A549 (cell line): ENCODE measurements around the gene MAP7D2. TPM values are rescaled to one million over a fixed set of nuclear protein-coding genes. Genes with fewer than 3 reads are reported as not detected.

ENCODE experiments used
- ATAC-seq, 2 experiments: fragments of 200-7000 bp in 1 of 2; fragments of >200 bp in 1 of 2; cut with Nextera tagmentation in 1 of 2; cut with Tn5 transposase in 1 of 2; 3 replicates each; pipeline versions ENCODE4 v1.8.0 to v1.9.1; 2018 to 2020; ENCODE audit warnings: mild to moderate bottlenecking in 1 of 2, moderate library complexity in 1 of 2
- CTCF ChIA-PET: fragments of 300-600 bp; sonication (Branson Sonifier 250); formaldehyde crosslinking; extraction: SDS; loops from one replicate; lab custom pipeline; 2021; ENCODE audit warnings: antibody characterized with exemption, inconsistent platforms; lab: Yijun Ruan, JAX
- POLR2A ChIA-PET: fragments of 350-600 bp; formaldehyde crosslinking; extraction: SDS; loops from one replicate; lab custom pipeline; 2021; ENCODE audit warnings: antibody characterized with exemption, inconsistent platforms; lab: Yijun Ruan, JAX
- DNase-seq, 2 experiments: peaks; one replicate each; pipeline versions ENCODE4 v3.0.0 to v3.0.0-alpha.2; 2011 to 2016; ENCODE audit warnings: low read depth in 1 of 2, low spot score in 1 of 2
- FAIRE-seq: peaks from 2 replicates; lab custom pipeline; 2011; peaks lifted over from hg19 to GRCh38; lab: Jason Lieb, UNC
- H3K27ac ChIP-seq, 2 experiments: fragments of >200 bp; sonication (Bioruptor Twin); formaldehyde crosslinking; 3 replicates each; pipeline ENCODE4 v1.5.1; 2016 to 2017
- H3K4me1 ChIP-seq: fragments of >200 bp; sonication (Bioruptor Twin); formaldehyde crosslinking; 3 replicates; pipeline ENCODE4 v1.6.1; 2016
- H3K4me2 ChIP-seq: fragments of >200 bp; sonication (Bioruptor Twin); formaldehyde crosslinking; 3 replicates; pipeline ENCODE4 v1.6.1; 2016
- H3K4me3 ChIP-seq: fragments of >200 bp; sonication (Bioruptor Twin); formaldehyde crosslinking; 3 replicates; pipeline ENCODE4 v1.5.1; 2016
- H3K9me3 ChIP-seq: fragments of >200 bp; sonication (Bioruptor Twin); formaldehyde crosslinking; 3 replicates; pipeline ENCODE4 v1.6.1; 2016
- BCL3 ChIP-seq: fragments of >200 bp; sonication (Bioruptor Twin); formaldehyde crosslinking; IDR thresholded peaks from 3 replicates; pipeline ENCODE4 v1.6.1; 2016
- CBX8 ChIP-seq: fragments of 200-600 bp; sonication (generic); IDR thresholded peaks from 2 replicates; pipeline ENCODE4 v1.6.1; 2016
- CHD4 ChIP-seq: fragments of 200-600 bp; sonication (generic); IDR thresholded peaks from 2 replicates; pipeline ENCODE4 v1.6.1; 2016; ENCODE audit warnings: antibody characterized with exemption, mild to moderate bottlenecking, borderline replicate concordance
- CTCF ChIP-seq: fragments of >200 bp; sonication (Bioruptor Twin); formaldehyde crosslinking; IDR thresholded peaks from 3 replicates; pipeline ENCODE4 v1.5.1; 2016
- EHMT2 ChIP-seq: fragments of 200-600 bp; sonication (generic); IDR thresholded peaks from 2 replicates; pipeline ENCODE4 v1.6.1; 2016; ENCODE audit warnings: antibody characterized with exemption, low read depth, mild to moderate bottlenecking, moderate library complexity
- HOXB13 ChIP-seq: fragments of 250-450 bp; sonication (Bioruptor Pico); IDR thresholded peaks from 2 replicates; pipeline ENCODE4 v1.5.0; 2020; ENCODE audit warnings: low read depth, mild to moderate bottlenecking, moderate library complexity
- JUNB ChIP-seq: fragments of >200 bp; sonication (Bioruptor Twin); formaldehyde crosslinking; IDR thresholded peaks from 2 replicates; pipeline ENCODE4 v1.6.1; 2016
- KDM1A ChIP-seq: fragments of 200-600 bp; sonication (generic); IDR thresholded peaks from 2 replicates; pipeline ENCODE4 v1.6.1; 2016; ENCODE audit warnings: low read depth, mild to moderate bottlenecking
- MAX ChIP-seq: IDR thresholded peaks from 2 replicates; pipeline ENCODE4 v1.6.1; 2012
- MYC ChIP-seq: IDR thresholded peaks from 2 replicates; pipeline ENCODE4 v1.6.1; 2012; ENCODE audit warnings: mild to moderate bottlenecking, inconsistent platforms, low read length, improper control_type of control experiment, borderline replicate concordance
- NFE2L2 ChIP-seq: fragments of 150-350 bp; conservative IDR thresholded peaks from 2 replicates; pipeline ENCODE4 v1.6.1; 2014; ENCODE audit warnings: low read length
- PBX3 ChIP-seq: IDR thresholded peaks from 2 replicates; pipeline ENCODE4 v1.6.1; 2012
- POLR2A ChIP-seq: IDR thresholded peaks from 2 replicates; pipeline ENCODE4 v1.6.1; 2012; ENCODE audit warnings: mild to moderate bottlenecking, low read length
- REST ChIP-seq: fragments of 200-600 bp; sonication (generic); IDR thresholded peaks from 2 replicates; pipeline ENCODE4 v1.6.1; 2016; ENCODE audit warnings: antibody characterized with exemption, mild to moderate bottlenecking, moderate library complexity
- TP53 ChIP-seq: fragments of 250-450 bp; sonication (Bioruptor Pico); IDR thresholded peaks from 2 replicates; pipeline ENCODE4 v1.5.0; 2021; ENCODE audit warnings: mild to moderate bottlenecking, moderate library complexity
- ZFP36 ChIP-seq: fragments of 450-650 bp; IDR thresholded peaks from 2 replicates; pipeline ENCODE4 v1.6.1; 2014; ENCODE audit warnings: borderline replicate concordance; ENCODE audit not compliant: partially characterized antibody
- ZSCAN20 ChIP-seq: fragments of 250-450 bp; sonication (Bioruptor Pico); IDR thresholded peaks from 2 replicates; pipeline ENCODE4 v1.8.0; 2022; ENCODE audit warnings: mild to moderate bottlenecking, moderate library complexity
- WGBS: methylation state at CpG from one replicate; pipeline ENCODE4 v1.1.6; 2017; ENCODE audit errors: missing lambda C conversion rate; 5-methylcytosine and 5-hydroxymethylcytosine counted together
- polyA plus RNA-seq, 4 experiments: library from polyadenylated mRNA; depleted of rRNA in 3 of 4; stranded (reverse); fragments of >200 nt; fragmentation: RNase III in 1 of 4; extraction: RNeasy Plus Mini Kit Qiagen cat#74134 plus additional on column Dnase treatment in 1 of 4; gene quantifications; 2 replicates in 3 of 4; 3 replicates in 1 of 4; pipeline ENCODE4 v1.2.3, GENCODE V29; 2011 to 2017

MAP7D2 gene
- polyA plus RNA-seq, 2 of the 4 experiments (the other 2 are of a cell fraction), result 9.4 to 11.6 TPM

- no peak for TF ChIP-seq CHD4
- TF ChIP-seq ZSCAN20 (CRISPR knock-in tag), result no peak
- no peak for TF ChIP-seq BCL3
Measured at GRCh38 chrX:20007962-20008622, 108.6 kb downstream of the MAP7D2 start (continued).

- POLR2A ChIA-PET, result no interaction called here
- WGBS, result 83% methylated on average over 2 of the region's 2 CpGs
- Histone ChIP-seq H3K4me1 (no peaks in the 10 kb centered on the region), H3K4me3 (no peak overlapping the region), H3K27ac (no peak overlapping the region), H3K9me3 (no peaks in the 10 kb centered on the region), H3K4me2 (no peak overlapping the region)
- DNase-seq (no peak), FAIRE-seq (no peak), ATAC-seq (no peak)
- no peak for TF ChIP-seq REST
- CTCF ChIA-PET, result interaction anchor here (1.1 to 1.5 kb wide), 2 partner anchors 24 to 61 kb away, joined by 3 read pairs; no protein-coding TSS in a partner anchor
Measured at GRCh38 chrX:20005883-20006282, 110.8 kb downstream of the MAP7D2 start.

GRCh38 chrX:20001588-20001987, 115.1 kb downstream of the MAP7D2 start:
- Histone ChIP-seq H3K9me3 (no peaks in the 10 kb centered on the region), H3K4me2 (no peak overlapping the region), H3K27ac (no peak overlapping the region), H3K4me3 (no peak overlapping the region), H3K4me1 (no peaks in the 10 kb centered on the region)
- DNase-seq (no peak), ATAC-seq (no peak), FAIRE-seq (no peak)
- no peak for TF ChIP-seq PBX3
- TF ChIP-seq ZFP36, result no peak
- TF ChIP-seq MAX, result no peak
- TF ChIP-seq NFE2L2, result no peak
- TF ChIP-seq TP53 (CRISPR knock-in tag), result no peak
- TF ChIP-seq KDM1A, result no peak
- no peak for TF ChIP-seq EHMT2
- TF ChIP-seq CBX8, result no peak
- POLR2A ChIA-PET, result no interaction called here
- CTCF ChIA-PET, result interaction anchor here (0.8 to 4.3 kb wide), 4 partner anchors 10 to 94 kb away, joined by 3 to 19 read pairs (median 4); partner anchors contain the start of gene BCLAF3
- 79% methylated on average over 3 of the region's 4 CpGs for WGBS

- no peak for FAIRE-seq
- Histone ChIP-seq H3K4me2 (peak overlapping the region; percentile 78), H3K27ac (peak overlapping the region; percentile 90 to 97)
Measured at GRCh38 chrX:19991350-19991718, 125.4 kb downstream of the MAP7D2 start.

More at GRCh38 chrX:19991350-19991718, 125.4 kb downstream of the MAP7D2 start:
- DNase-seq (no peak), ATAC-seq (0 out of 6 replicates have a peak, but pooled peaks of 1 of the 2 experiments have one; percentile 4)
- Histone ChIP-seq H3K4me1 (peaks cover 18% of the 10 kb centered on the region; the same call in 2 of the 3 replicates), H3K9me3 (no peaks in the 10 kb centered on the region), H3K4me3 (peak overlapping the region; percentile 76)
- 47% methylated on average over 6 of the region's 6 CpGs for WGBS
- ChIA-PET POLR2A (no interaction called here), CTCF (interaction anchor here (0.6 to 1.9 kb wide), 15 partner anchors 10 to 224 kb away, joined by 3 to 19 read pairs (median 3); no protein-coding TSS in a partner anchor)
- TF ChIP-seq HOXB13 (CRISPR knock-in tag), result no peak
- 0 out of 2 replicates have a peak, but pooled peaks have one; percentile 19 for TF ChIP-seq POLR2A
- no peak for TF ChIP-seq MYC
- TF ChIP-seq JUNB, result no peak
- TF ChIP-seq CTCF, result no peak; the same call in 1 of the 3 replicates
